GM23248 (cell line): ENCODE results near the gene MKRN3.

ENCODE experiments used
- EZH2 ChIP-seq: fragments of 200-600 bp; sonication (generic); IDR thresholded peaks from 2 replicates; pipeline ENCODE4 v1.6.1; 2018; ENCODE audit warnings: antibody characterized with exemption, mild to moderate bottlenecking; ENCODE audit not compliant: insufficient read depth, poor library complexity, severe bottlenecking
- EZH2phosphoT487 ChIP-seq: fragments of 200-600 bp; sonication (generic); IDR thresholded peaks from 2 replicates; pipeline ENCODE4 v1.6.1; 2018; ENCODE audit warnings: antibody characterized with exemption, moderate library complexity, mild to moderate bottlenecking, low read depth; ENCODE audit not compliant: insufficient read depth

GRCh38 chr15:23616536-23616935 lies 51.1 kb downstream of the MKRN3 start:
- TF ChIP-seq EZH2 (no peak), EZH2phosphoT487 (no peak)
